ENCODE data around the gene TIMM29.

The TIMM29 gene

DNA sequence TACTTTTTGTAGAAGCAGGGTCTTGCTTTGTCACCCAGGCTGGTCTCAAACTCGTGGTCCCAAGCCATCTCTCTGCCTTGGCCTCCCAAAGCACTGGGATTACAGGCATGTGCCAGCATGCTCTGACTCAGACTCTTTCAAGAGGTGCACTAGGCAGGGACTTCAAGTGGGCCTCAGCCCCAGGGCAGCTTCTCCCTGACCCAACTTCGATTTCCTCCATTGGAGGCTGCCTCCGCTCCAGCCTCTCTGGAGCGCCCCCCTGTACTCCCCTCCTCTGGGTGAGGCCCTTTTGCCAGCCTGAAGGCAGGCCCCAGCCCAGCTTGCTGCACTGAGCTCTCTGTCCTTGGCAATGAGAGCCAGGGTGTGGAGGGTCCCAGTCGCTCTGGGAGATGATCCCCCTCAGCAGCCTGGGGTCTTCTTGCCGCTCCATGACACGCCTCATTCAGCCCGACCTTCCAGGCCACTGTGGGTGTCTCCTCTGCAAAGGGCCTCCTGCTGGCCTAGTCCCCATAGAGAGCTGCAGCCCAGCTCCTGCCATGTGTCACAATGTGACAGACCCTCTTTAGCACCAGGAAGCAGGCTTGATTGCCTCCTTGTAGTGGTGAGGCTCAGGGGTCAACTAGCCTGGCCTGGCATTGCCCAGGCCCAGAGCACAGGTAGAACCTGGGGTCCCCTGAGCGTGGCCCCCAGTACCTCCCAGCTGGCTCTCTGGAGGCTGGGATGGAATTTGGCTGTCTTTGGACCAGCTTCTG, 40.8 kb upstream of the TIMM29 start:
- H3K36me3 ChIP-seq (replicated peaks) = no peaks in the 10 kb centered on the region
- TF ChIP-seq, protein P1, sequence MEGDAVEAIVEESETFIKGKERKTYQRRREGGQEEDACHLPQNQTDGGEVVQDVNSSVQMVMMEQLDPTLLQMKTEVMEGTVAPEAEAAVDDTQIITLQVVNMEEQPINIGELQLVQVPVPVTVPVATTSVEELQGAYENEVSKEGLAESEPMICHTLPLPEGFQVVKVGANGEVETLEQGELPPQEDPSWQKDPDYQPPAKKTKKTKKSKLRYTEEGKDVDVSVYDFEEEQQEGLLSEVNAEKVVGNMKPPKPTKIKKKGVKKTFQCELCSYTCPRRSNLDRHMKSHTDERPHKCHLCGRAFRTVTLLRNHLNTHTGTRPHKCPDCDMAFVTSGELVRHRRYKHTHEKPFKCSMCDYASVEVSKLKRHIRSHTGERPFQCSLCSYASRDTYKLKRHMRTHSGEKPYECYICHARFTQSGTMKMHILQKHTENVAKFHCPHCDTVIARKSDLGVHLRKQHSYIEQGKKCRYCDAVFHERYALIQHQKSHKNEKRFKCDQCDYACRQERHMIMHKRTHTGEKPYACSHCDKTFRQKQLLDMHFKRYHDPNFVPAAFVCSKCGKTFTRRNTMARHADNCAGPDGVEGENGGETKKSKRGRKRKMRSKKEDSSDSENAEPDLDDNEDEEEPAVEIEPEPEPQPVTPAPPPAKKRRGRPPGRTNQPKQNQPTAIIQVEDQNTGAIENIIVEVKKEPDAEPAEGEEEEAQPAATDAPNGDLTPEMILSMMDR (IDR thresholded peaks at IDR 0.05; ENCODE audit: low read depth, low read length, missing control alignments) = no peak
- no peak overlapping the region for H3K4me3 ChIP-seq (ENCODE audit: low read depth, low read length)
- in situ Hi-C loops (cut with HindIII; ENCODE audit: low pct_ligation_motif_present, low sequenced_read_pairs) = no loop called here
- no peak overlapping the region for H3K27ac ChIP-seq
- H3K27me3 ChIP-seq (replicated peaks) = no peaks in the 10 kb centered on the region
- DNase-seq = no peak

DNA sequence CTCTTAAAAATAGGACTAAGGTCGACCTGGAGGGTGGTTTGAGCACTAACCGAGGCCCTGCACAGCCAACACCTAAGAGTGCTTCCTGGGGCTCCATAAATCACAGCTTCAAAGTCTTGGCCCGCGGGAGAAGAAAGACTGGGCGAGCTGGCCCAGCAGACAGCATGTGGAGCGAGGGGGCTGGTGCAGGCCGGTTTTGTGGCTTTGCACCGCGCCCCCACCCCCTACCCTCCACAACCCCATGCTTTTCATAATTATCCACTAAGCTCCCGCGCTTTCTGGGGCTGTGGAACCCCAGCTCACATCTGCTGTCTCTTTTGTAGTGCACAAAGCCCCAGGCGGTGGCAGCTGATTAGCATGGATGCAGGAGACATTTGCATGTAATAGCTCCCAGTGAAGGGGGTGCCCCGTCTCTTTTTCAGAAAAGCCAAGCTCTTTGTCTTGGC, 40.2 kb upstream of the TIMM29 start:
- TF ChIP-seq, protein P1 (IDR thresholded peaks at IDR 0.05; ENCODE audit: low read depth, low read length, missing control alignments) = no peak
- Histone ChIP-seq H3K4me3 (ENCODE audit: low read depth, low read length) (no peak overlapping the region), H3K36me3 (replicated peaks) (no peaks in the 10 kb centered on the region), H3K27me3 (replicated peaks) (no peaks in the 10 kb centered on the region), H3K27ac (no peak overlapping the region)
- no peak for DNase-seq
- in situ Hi-C loops (cut with HindIII; ENCODE audit: low pct_ligation_motif_present, low sequenced_read_pairs) = no loop called here

DNA sequence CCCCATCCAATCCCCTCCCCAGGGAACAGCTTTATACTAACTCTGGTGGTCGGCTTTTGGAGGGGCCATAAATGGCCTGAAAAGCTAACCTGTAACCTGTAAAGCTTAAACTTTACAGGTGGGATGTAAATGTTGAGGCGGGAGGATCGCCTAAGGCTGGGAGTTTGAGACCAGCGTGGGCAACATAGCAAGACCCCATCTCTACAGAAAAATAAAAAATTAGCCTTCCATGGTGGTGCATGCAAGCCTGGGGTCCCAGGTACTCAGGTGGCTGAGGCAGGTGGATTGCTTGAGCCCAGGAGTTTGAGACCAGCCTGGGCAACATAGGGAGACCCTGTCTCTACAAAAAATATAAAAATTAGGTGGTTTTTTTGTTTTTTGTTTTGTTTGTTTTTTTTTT, 38.7 kb upstream of the TIMM29 start:
- no peaks in the 10 kb centered on the region for H3K36me3 ChIP-seq (replicated peaks)
- in situ Hi-C loops (cut with HindIII; ENCODE audit: low pct_ligation_motif_present, low sequenced_read_pairs) = no loop called here
- H3K27ac ChIP-seq = no peak overlapping the region
- no peak overlapping the region for H3K4me3 ChIP-seq (ENCODE audit: low read depth, low read length)
- DNase-seq = no peak
- TF ChIP-seq, protein P1 (IDR thresholded peaks at IDR 0.05; ENCODE audit: low read depth, low read length, missing control alignments) = no peak
- H3K27me3 ChIP-seq (replicated peaks) = no peaks in the 10 kb centered on the region

DNA sequence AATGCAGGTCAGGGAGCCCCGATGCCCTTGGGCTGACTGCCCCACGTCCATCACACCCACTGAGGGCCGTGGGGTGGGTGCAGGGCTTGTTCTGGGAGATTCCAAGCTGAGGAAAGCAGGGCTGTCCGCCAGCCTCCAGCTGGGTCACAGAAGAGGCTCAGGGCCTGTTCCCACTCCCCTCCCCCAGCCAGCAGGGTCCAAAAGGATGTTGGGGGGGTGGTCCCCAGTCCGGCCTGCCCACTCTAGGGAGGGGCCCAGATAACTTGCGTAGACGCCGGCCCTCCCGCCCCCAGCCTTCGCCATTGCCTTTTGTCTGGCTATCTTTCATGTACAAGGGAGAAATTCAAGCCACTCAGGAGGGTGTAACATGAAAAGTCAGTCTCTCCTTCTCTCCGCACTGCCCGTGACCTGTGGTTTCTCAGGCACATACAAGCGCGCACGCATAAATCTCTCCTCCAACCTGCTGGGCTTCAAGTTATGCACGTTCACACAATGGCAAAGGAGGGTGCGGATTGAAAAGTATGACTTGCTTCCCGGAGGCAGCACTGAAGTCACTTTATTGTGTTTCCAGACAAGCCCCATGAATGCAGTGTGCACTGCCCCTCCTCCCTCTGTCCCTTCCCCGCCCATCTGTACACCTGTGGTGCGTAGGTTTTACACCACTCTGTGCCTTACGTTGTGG, 37.1 kb upstream of the TIMM29 start:
- H3K36me3 ChIP-seq (replicated peaks) = no peaks in the 10 kb centered on the region
- in situ Hi-C loops (cut with HindIII; ENCODE audit: low pct_ligation_motif_present, low sequenced_read_pairs) = no loop called here
- TF ChIP-seq, protein P1 (IDR thresholded peaks at IDR 0.05; ENCODE audit: low read depth, low read length, missing control alignments) = no peak
- no peak overlapping the region for H3K27ac ChIP-seq
- no peak overlapping the region for H3K4me3 ChIP-seq (ENCODE audit: low read depth, low read length)
- no peak for DNase-seq
- H3K27me3 ChIP-seq (replicated peaks) = no peaks in the 10 kb centered on the region

DNA sequence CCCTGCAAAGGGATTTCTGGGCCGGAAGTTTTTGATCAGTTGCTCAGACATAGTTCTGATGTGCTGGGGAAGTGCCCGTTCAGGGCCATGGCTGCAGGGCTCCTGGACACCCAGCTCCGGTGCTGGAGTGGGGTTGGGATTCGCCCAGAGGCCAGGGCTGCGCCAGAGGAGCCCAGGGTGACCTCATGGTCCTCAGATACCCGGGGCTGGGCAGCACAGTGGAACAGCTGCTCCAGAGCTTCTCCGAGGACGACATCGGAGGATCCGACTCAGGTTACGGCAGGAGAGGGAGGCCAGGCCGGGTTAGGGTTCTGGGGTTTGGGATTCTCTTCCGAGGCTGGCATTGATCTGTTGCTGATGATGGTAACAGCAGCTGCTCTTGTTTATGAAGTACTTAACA, 36.4 kb upstream of the TIMM29 start:
- no peak for DNase-seq
- in situ Hi-C loops (cut with HindIII; ENCODE audit: low pct_ligation_motif_present, low sequenced_read_pairs) = no loop called here
- no peak overlapping the region for H3K27ac ChIP-seq
- no peak overlapping the region for H3K4me3 ChIP-seq (ENCODE audit: low read depth, low read length)
- H3K36me3 ChIP-seq (replicated peaks) = no peaks in the 10 kb centered on the region
- TF ChIP-seq, protein P1 (IDR thresholded peaks at IDR 0.05; ENCODE audit: low read depth, low read length, missing control alignments) = no peak
- no peaks in the 10 kb centered on the region for H3K27me3 ChIP-seq (replicated peaks)

Data from brain microvascular endothelial cell (primary cell).